CD4-positive, alpha-beta T cell treated with Interleukin-6 at 100 ng/mL for 8 hours (primary cell): ENCODE data around the gene RECQL5.
"Not testable (repeated sequence)": the region's sequence is repeated elsewhere in the genome, so short reads cannot be mapped to it uniquely, and the experiment has no call there.

Source experiments
- DNase-seq: peaks from one replicate; pipeline ENCODE4 v3.0.0-alpha.2; 2020; ENCODE audit warnings: mixed read lengths, low spot score

RECQL5 gene

GRCh38 chr17:75591722-75592302 is 75.1 kb downstream of the RECQL5 start:
- DNase-seq = no peak

GRCh38 chr17:75590849-75591721 is 75.9 kb downstream of the RECQL5 start:
- DNase-seq = no peak

GRCh38 chr17:75590314-75590761 is 76.6 kb downstream of the RECQL5 start:
- DNase-seq = no peak

GRCh38 chr17:75589919-75590303 is 77.0 kb downstream of the RECQL5 start:
- no peak for DNase-seq

- DNase-seq = peak; percentile 94
Measured at GRCh38 chr17:75589012-75589918, 77.7 kb downstream of the RECQL5 start.

GRCh38 chr17:75588596-75589011 is 78.3 kb downstream of the RECQL5 start:
- DNase-seq = no peak

- DNase-seq = peak; percentile 66
Measured at GRCh38 chr17:75587675-75588595, 79.0 kb downstream of the RECQL5 start, which contains the start of gene MYO15B. Gene MYO15B, plus strand, starts transcription at chr17:75587800. Its CDS starts 258 bp downstream, at chr17:75588058.

- no peak for DNase-seq
Measured at GRCh38 chr17:75584849-75585175, 82.1 kb downstream of the RECQL5 start.

GRCh38 chr17:75583197-75583596 is 83.8 kb downstream of the RECQL5 start:
- DNase-seq = not testable (repeated sequence)

- peak; percentile 32 for DNase-seq
Measured at GRCh38 chr17:75581121-75581725, 85.7 kb downstream of the RECQL5 start.
